ENCODE measurements around the gene CSRP1. TPM values are rescaled to one million over a fixed set of nuclear protein-coding genes. Genes with fewer than 3 reads are reported as not detected.
"Not testable (repeated sequence)": the region's sequence is repeated elsewhere in the genome, so short reads cannot be mapped to it uniquely, and the experiment has no call there.

Gene CSRP1
- total and polyA plus RNA-seq, 4 experiments from 2014 or later = 34.2 to 79.3 (median 55.3) TPM

- H3K4me3 Mint-ChIP-seq = no peak overlapping the region
- Histone ChIP-seq H3K36me3 (ENCODE audit: insufficient read depth, low read length) (no peaks in the 10 kb centered on the region), H3K9me3 (ENCODE audit: control insufficient read depth in 1 of 2, low read length in 2 of 2) (no peaks in the 10 kb centered on the region), H3K27me3 (ENCODE audit: insufficient read depth, low read length) (peaks cover 5% of the 10 kb centered on the region), H3K4me1 (ENCODE audit: insufficient read depth, low read length) (peaks cover 25% of the 10 kb centered on the region), H3K4me3 (ENCODE audit: low read length in 2 of 2) (no peak overlapping the region), H3K27ac (ENCODE audit: low read depth, low read length) (no peak overlapping the region)
- H3K27ac Mint-ChIP-seq = no peak overlapping the region
- intact Hi-C loops (cut with micrococcal nuclease) = no loop called here
- peaks cover 5 to 15% of the 10 kb centered on the region in 2 donors for H3K27me3 Mint-ChIP-seq
- peaks cover 0 to 2% (median 0%) of the 10 kb centered on the region in 8 donors for H3K9me3 Mint-ChIP-seq
- POLR2A ChIA-PET (ENCODE audit: partially characterized antibody) = interaction anchor here (4.8 kb wide), 1 partner anchor 26 kb away, joined by 40 read pairs; the partner anchor contains the start of gene CSRP1
- H3K4me1 Mint-ChIP-seq = peaks cover 5 to 29% (median 19%) of the 10 kb centered on the region in 4 donors
- no peak for DNase-seq
- peaks cover 0 to 7% of the 10 kb centered on the region in 2 donors for H3K36me3 Mint-ChIP-seq
- CTCF ChIA-PET (ENCODE audit: partially characterized antibody) = interaction anchor here (5.0 to 22.2 kb wide), 2 partner anchors 30 to 31 kb away, joined by 38 to 714 read pairs; partner anchors contain the start of gene CSRP1
Measured at GRCh38 chr1:201479201-201479730, 27.7 kb downstream of the CSRP1 start.

- H3K27ac ChIP-seq (ENCODE audit: low read depth, low read length); H3K4me3 ChIP-seq (ENCODE audit: low read length in 2 of 2); H3K27ac Mint-ChIP-seq; DNase-seq; H3K36me3 Mint-ChIP-seq; H3K36me3 ChIP-seq (ENCODE audit: insufficient read depth, low read length); intact Hi-C loops (cut with micrococcal nuclease); H3K4me3 Mint-ChIP-seq; H3K9me3 Mint-ChIP-seq; H3K9me3 ChIP-seq (ENCODE audit: control insufficient read depth in 1 of 2, low read length in 2 of 2); H3K27me3 ChIP-seq (ENCODE audit: insufficient read depth, low read length): not testable (repeated sequence)
- POLR2A ChIA-PET (ENCODE audit: partially characterized antibody) = interaction anchor here (4.8 kb wide), 1 partner anchor 27 kb away, joined by 40 read pairs; the partner anchor contains the start of gene CSRP1
- peaks cover 5 to 29% (median 19%) of the 10 kb centered on the region in 4 donors for H3K4me1 Mint-ChIP-seq
- H3K4me1 ChIP-seq (ENCODE audit: insufficient read depth, low read length) = peaks cover 25% of the 10 kb centered on the region
- peaks cover 8 to 15% of the 10 kb centered on the region in 2 donors for H3K27me3 Mint-ChIP-seq
- CTCF ChIA-PET (ENCODE audit: partially characterized antibody) = interaction anchor here (5.0 to 22.2 kb wide), 2 partner anchors 30 kb away, joined by 38 to 714 read pairs; partner anchors contain the start of gene CSRP1
Measured at GRCh38 chr1:201478666-201479065, 28.3 kb downstream of the CSRP1 start.

GRCh38 chr1:201476670-201477344, 30.1 kb downstream of the CSRP1 start:
- Mint-ChIP-seq H3K27ac (no peak overlapping the region), H3K36me3 (no peaks in the 10 kb centered on the region), H3K4me1 (peaks cover 5 to 22% (median 13%) of the 10 kb centered on the region in 4 donors), H3K9me3 (peaks cover 0 to 2% (median 0%) of the 10 kb centered on the region in 8 donors), H3K27me3 (peaks cover 17 to 24% of the 10 kb centered on the region in 2 donors), H3K4me3 (no peak overlapping the region)
- no peak overlapping the region for H3K27ac ChIP-seq (ENCODE audit: low read depth, low read length)
- H3K36me3 ChIP-seq (ENCODE audit: insufficient read depth, low read length) = no peaks in the 10 kb centered on the region
- H3K9me3 ChIP-seq (ENCODE audit: control insufficient read depth in 1 of 2, low read length in 2 of 2) = no peaks in the 10 kb centered on the region
- DNase-seq = no peak
- intact Hi-C loops (cut with micrococcal nuclease) = no loop called here
- ChIA-PET POLR2A (ENCODE audit: partially characterized antibody) (no interaction called here), CTCF (ENCODE audit: partially characterized antibody) (interaction anchor here (1.1 to 22.2 kb wide), 2 partner anchors 29 to 32 kb away, joined by 3 to 714 read pairs; partner anchors contain the start of gene CSRP1)
- no peak overlapping the region for H3K4me3 ChIP-seq (ENCODE audit: low read length in 2 of 2)
- H3K4me1 ChIP-seq (ENCODE audit: insufficient read depth, low read length) = peaks cover 19% of the 10 kb centered on the region
- H3K27me3 ChIP-seq (ENCODE audit: insufficient read depth, low read length) = peaks cover 5% of the 10 kb centered on the region

- H3K4me3 Mint-ChIP-seq = no peak overlapping the region
- peaks cover 12% of the 10 kb centered on the region for H3K4me1 ChIP-seq (ENCODE audit: insufficient read depth, low read length)
- H3K27me3 ChIP-seq (ENCODE audit: insufficient read depth, low read length) = peaks cover 4% of the 10 kb centered on the region
- no peak overlapping the region for H3K4me3 ChIP-seq (ENCODE audit: low read length in 2 of 2)
- peaks cover 0 to under 1% (median 0%) of the 10 kb centered on the region in 8 donors for H3K9me3 Mint-ChIP-seq
- no peak overlapping the region for H3K27ac Mint-ChIP-seq
- no peak overlapping the region for H3K27ac ChIP-seq (ENCODE audit: low read depth, low read length)
- H3K4me1 Mint-ChIP-seq = peaks cover 3 to 15% (median 9%) of the 10 kb centered on the region in 4 donors
- ChIA-PET POLR2A (ENCODE audit: partially characterized antibody) (no interaction called here), CTCF (ENCODE audit: partially characterized antibody) (interaction anchor here (1.1 to 22.2 kb wide), 2 partner anchors 28 to 33 kb away, joined by 3 to 714 read pairs; partner anchors contain the start of gene CSRP1)
- H3K36me3 Mint-ChIP-seq = no peaks in the 10 kb centered on the region
- DNase-seq = no peak
- H3K27me3 Mint-ChIP-seq = peaks cover 24 to 30% of the 10 kb centered on the region in 2 donors
- no peaks in the 10 kb centered on the region for H3K9me3 ChIP-seq (ENCODE audit: control insufficient read depth in 1 of 2, low read length in 2 of 2)
- no peaks in the 10 kb centered on the region for H3K36me3 ChIP-seq (ENCODE audit: insufficient read depth, low read length)
- intact Hi-C loops (cut with micrococcal nuclease) = no loop called here
Measured at GRCh38 chr1:201475915-201476669, 30.8 kb downstream of the CSRP1 start.

GRCh38 chr1:201475130-201475529, 31.8 kb downstream of the CSRP1 start:
- CTCF ChIA-PET (ENCODE audit: partially characterized antibody) = interaction anchor here (22.2 kb wide), 1 partner anchor 34 kb away, joined by 714 read pairs; the partner anchor contains the start of gene CSRP1
- Mint-ChIP-seq H3K9me3 (no peaks in the 10 kb centered on the region), H3K27me3 (peaks cover 32 to 33% of the 10 kb centered on the region in 2 donors)

GRCh38 chr1:201473296-201473695, 33.6 kb downstream of the CSRP1 start:
- Mint-ChIP-seq H3K27ac (no peak overlapping the region), H3K4me3 (no peak overlapping the region), H3K4me1 (peaks cover 5 to 10% (median 8%) of the 10 kb centered on the region in 4 donors), H3K27me3 (peaks cover 36 to 40% of the 10 kb centered on the region in 2 donors), H3K9me3 (no peaks in the 10 kb centered on the region), H3K36me3 (no peaks in the 10 kb centered on the region)
- no peak for DNase-seq
- ChIA-PET POLR2A (ENCODE audit: partially characterized antibody) (no interaction called here), CTCF (ENCODE audit: partially characterized antibody) (interaction anchor here (0.7 to 1.3 kb wide), 2 partner anchors 9 to 40 kb away, joined by 3 to 4 read pairs; no protein-coding TSS in a partner anchor)
- Histone ChIP-seq H3K36me3 (ENCODE audit: insufficient read depth, low read length) (no peaks in the 10 kb centered on the region), H3K27me3 (ENCODE audit: insufficient read depth, low read length) (no peaks in the 10 kb centered on the region), H3K27ac (ENCODE audit: low read depth, low read length) (no peak overlapping the region), H3K4me3 (ENCODE audit: low read length in 2 of 2) (no peak overlapping the region), H3K4me1 (ENCODE audit: insufficient read depth, low read length) (peaks cover 6% of the 10 kb centered on the region), H3K9me3 (ENCODE audit: control insufficient read depth in 1 of 2, low read length in 2 of 2) (no peaks in the 10 kb centered on the region)
- intact Hi-C loops (cut with micrococcal nuclease) = no loop called here

More at GRCh38 chr1:201475130-201475529, 31.8 kb downstream of the CSRP1 start:
- Histone ChIP-seq H3K27ac (ENCODE audit: low read depth, low read length) (no peak overlapping the region), H3K27me3 (ENCODE audit: insufficient read depth, low read length) (no peaks in the 10 kb centered on the region), H3K36me3 (ENCODE audit: insufficient read depth, low read length) (no peaks in the 10 kb centered on the region), H3K4me3 (ENCODE audit: low read length in 2 of 2) (no peak overlapping the region), H3K4me1 (ENCODE audit: insufficient read depth, low read length) (peaks cover 5% of the 10 kb centered on the region), H3K9me3 (ENCODE audit: control insufficient read depth in 1 of 2, low read length in 2 of 2) (no peaks in the 10 kb centered on the region)
- Mint-ChIP-seq H3K36me3 (no peaks in the 10 kb centered on the region), H3K27ac (no peak overlapping the region), H3K4me3 (no peak overlapping the region), H3K4me1 (peaks cover 1 to 7% (median 3%) of the 10 kb centered on the region in 4 donors)
- intact Hi-C loops (cut with micrococcal nuclease) = no loop called here
- DNase-seq = no peak
- POLR2A ChIA-PET (ENCODE audit: partially characterized antibody) = no interaction called here

Measured in CD4-positive, alpha-beta memory T cell (primary cell).